Mesodermal cell (in vitro differentiated cells): ENCODE results near the gene RHBDF2.

Experiments
- H3K27ac ChIP-seq: 2 replicates; pipeline ENCODE4 v1.7.0; 2013; ENCODE audit warnings: mild to moderate bottlenecking, low read depth, low read length, moderate library complexity; ENCODE audit not compliant: severe bottlenecking
- H3K36me3 ChIP-seq: 2 replicates; pipeline ENCODE4 v1.7.1; 2013; ENCODE audit warnings: mild to moderate bottlenecking, low read length, moderate library complexity; ENCODE audit not compliant: control insufficient read depth, insufficient read depth
- H3K4me1 ChIP-seq: one replicate; pipeline ENCODE4 v1.7.1; 2013; ENCODE audit warnings: mild to moderate bottlenecking, low read length; ENCODE audit not compliant: insufficient read depth, control insufficient read depth, poor library complexity, severe bottlenecking
- H3K4me3 ChIP-seq: 2 replicates; pipeline ENCODE4 v1.7.0; 2013; ENCODE audit warnings: low read length, control low read depth, mild to moderate bottlenecking; ENCODE audit not compliant: insufficient read depth, poor library complexity, severe bottlenecking; ENCODE audit errors: extremely low read depth
- H3K9me3 ChIP-seq: 2 replicates; pipeline ENCODE4 v1.7.1; 2013; ENCODE audit warnings: mild to moderate bottlenecking, low read length, moderate library complexity; ENCODE audit not compliant: control insufficient read depth
- WGBS, 2 experiments: methylation state at CpG; one replicate each; pipeline ENCODE4 v1.1.5; 2013; ENCODE audit warnings: missing lambda C conversion rate in 2 of 2; ENCODE audit not compliant: insufficient coverage in 2 of 2; 5-methylcytosine and 5-hydroxymethylcytosine counted together

RHBDF2 gene

GRCh38 chr17:76475302-76475701 is 25.9 kb downstream of the RHBDF2 start:
- no peaks in the 10 kb centered on the region for H3K36me3 ChIP-seq
- no peaks in the 10 kb centered on the region for H3K9me3 ChIP-seq
- no peak overlapping the region for H3K27ac ChIP-seq
- WGBS, 2 experiments, result 92 to 96% methylated on average over 5 to 6 of the region's 6 CpGs
- no peaks in the 10 kb centered on the region for H3K4me1 ChIP-seq
- no peak overlapping the region for H3K4me3 ChIP-seq

- Histone ChIP-seq H3K9me3 (no peaks in the 10 kb centered on the region), H3K4me1 (no peaks in the 10 kb centered on the region), H3K27ac (no peak overlapping the region), H3K4me3 (no peak overlapping the region), H3K36me3 (no peaks in the 10 kb centered on the region)
- WGBS, 2 experiments, result 91 to 98% methylated on average over 10 to 15 of the region's 15 CpGs
Measured at GRCh38 chr17:76474894-76475293, 26.3 kb downstream of the RHBDF2 start.

DNA sequence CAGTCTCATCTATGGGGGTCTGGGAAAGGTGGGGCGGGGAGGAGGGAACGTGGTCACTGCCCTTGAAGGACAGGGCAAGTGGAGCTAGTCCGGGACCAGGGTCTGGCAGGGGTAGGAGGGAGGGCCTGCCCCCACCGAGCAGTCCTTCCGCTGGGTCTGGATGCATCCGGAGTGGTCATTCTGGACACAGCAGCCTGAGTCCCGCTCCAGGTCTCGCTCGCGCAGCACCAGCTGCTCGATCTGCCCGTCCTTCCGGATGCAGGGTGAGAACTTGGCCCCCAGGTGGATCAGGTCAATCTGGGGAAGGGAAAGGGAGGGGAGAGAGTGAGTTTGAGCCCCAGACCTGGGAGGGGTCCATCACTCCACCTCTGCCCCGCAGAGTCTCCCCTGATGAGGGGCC is 27.0 kb downstream of the RHBDF2 start:
- no peaks in the 10 kb centered on the region for H3K36me3 ChIP-seq
- H3K4me3 ChIP-seq, result no peak overlapping the region
- H3K27ac ChIP-seq, result no peak overlapping the region
- WGBS, 2 experiments, result 94 to 98% methylated on average over 13 to 14 of the region's 14 CpGs
- H3K4me1 ChIP-seq, result no peaks in the 10 kb centered on the region
- H3K9me3 ChIP-seq, result no peaks in the 10 kb centered on the region

GRCh38 chr17:76473541-76473985 is 27.7 kb downstream of the RHBDF2 start:
- no peaks in the 10 kb centered on the region for H3K4me1 ChIP-seq
- H3K36me3 ChIP-seq, result no peaks in the 10 kb centered on the region
- H3K27ac ChIP-seq, result no peak overlapping the region
- no peak overlapping the region for H3K4me3 ChIP-seq
- no peaks in the 10 kb centered on the region for H3K9me3 ChIP-seq
- 82 to 88% methylated on average over 16 to 17 of the region's 18 CpGs for WGBS, 2 experiments

DNA sequence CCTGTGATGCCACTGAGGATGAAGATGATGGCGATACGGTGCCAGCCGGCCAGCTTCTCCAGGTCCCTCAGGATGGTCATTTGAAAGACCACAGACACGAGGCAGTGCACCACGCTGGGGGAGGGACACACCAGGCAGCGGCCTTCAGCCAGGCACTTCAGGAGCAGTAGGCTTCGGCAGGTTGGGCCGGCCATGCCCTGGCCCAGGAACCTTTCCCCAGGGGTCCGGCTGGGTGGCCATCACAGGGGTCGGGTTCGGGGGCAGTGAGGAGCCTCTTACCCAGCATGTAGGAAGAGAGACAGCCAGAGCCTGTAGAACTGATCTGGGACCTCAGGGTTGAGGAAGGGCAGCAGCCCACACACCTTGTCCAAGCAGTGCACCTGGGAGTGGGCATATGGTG is 28.5 kb downstream of the RHBDF2 start:
- no peaks in the 10 kb centered on the region for H3K36me3 ChIP-seq
- H3K4me1 ChIP-seq, result peaks cover 2% of the 10 kb centered on the region
- no peaks in the 10 kb centered on the region for H3K9me3 ChIP-seq
- H3K27ac ChIP-seq, result no peak overlapping the region
- WGBS, 2 experiments, result 92 to 99% methylated on average over 8 to 11 of the region's 11 CpGs
- no peak overlapping the region for H3K4me3 ChIP-seq

- WGBS, 2 experiments, result 96% methylated on average over 15 of the region's 15 CpGs
- H3K27ac ChIP-seq, result no peak overlapping the region
- H3K4me1 ChIP-seq, result peaks cover 6% of the 10 kb centered on the region
- no peak overlapping the region for H3K4me3 ChIP-seq
- no peaks in the 10 kb centered on the region for H3K36me3 ChIP-seq
- H3K9me3 ChIP-seq, result no peaks in the 10 kb centered on the region
Measured at GRCh38 chr17:76472258-76472645, 29.0 kb downstream of the RHBDF2 start.

DNA sequence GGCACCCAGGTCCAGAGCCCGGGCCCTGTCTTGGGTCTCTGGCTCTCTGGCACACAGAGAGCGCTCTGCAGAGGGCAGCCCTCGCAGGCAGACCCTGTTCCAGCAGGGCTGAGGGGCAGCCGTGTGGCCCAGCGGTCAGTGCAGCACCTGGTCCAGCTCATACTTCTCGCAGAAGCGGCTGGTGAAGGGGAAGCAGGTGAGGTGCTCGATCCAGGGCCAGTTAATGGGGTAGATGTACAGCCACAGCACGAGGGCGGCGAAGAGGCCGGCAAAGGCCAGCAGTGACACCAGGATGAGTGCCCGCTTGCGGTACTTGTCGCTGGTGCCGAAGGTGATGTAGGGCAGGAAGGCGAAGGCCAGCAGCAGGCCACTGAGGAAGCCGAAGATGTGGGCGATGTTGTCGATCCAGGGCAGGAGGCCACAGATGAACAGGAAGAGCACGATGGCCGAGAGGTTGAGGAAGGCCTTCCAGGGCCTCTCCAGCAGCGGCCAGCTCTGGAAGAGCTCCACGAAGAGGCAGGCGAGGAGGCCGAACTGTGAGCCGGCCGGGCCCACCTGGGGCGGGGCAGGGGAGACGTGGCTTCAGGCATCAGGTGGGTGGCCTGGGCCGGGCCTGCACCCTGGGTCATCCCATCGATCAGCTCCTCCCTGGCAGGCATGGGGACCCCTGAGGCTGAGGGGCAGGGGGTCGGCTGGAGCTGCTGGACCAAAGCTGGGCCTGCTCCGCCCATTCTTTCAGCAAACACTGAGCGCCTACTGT is 29.5 kb downstream of the RHBDF2 start:
- H3K4me3 ChIP-seq, result no peak overlapping the region
- peaks cover 7% of the 10 kb centered on the region for H3K4me1 ChIP-seq
- H3K9me3 ChIP-seq, result no peaks in the 10 kb centered on the region
- WGBS, 2 experiments, result 95 to 96% methylated on average over 31 to 33 of the region's 35 CpGs
- no peaks in the 10 kb centered on the region for H3K36me3 ChIP-seq
- H3K27ac ChIP-seq, result no peak overlapping the region

DNA sequence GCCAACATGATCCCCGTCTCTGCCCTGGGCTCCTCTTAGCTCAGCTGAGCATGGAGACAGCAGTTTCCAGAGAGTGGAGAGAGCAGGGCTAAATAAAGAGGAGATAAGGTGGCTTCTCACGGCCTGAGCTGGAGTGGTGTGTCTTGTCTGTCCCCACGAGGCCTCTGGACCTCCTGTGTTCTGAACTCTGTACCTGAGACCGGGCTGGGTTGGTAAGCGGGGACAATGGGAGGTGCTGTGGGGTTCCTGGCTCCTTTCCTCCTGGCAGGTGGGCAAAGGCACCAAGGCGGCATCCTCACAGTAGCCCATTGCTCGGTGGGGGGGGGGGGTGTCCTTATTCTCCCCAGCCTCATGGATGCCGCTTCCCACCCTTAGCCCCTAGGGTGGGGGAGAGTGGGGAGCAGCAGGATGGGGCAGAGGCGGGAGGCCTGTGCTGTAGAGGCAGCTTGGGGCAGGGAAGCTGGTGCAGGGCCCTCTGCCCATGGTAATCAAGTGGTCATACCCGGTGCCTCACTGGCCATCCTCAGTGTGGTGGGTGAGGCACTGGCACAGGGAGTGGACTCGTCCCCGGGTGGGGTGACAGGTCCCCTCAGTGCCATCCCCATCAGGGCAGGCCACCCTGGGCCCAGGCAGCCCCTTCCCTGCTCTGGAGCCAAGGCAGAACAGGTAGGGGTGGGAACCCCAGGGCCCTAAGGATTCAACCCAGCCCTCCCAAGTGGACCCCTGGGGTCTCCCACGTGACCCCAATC is 31.1 kb downstream of the RHBDF2 start:
- Histone ChIP-seq H3K36me3 (no peaks in the 10 kb centered on the region), H3K9me3 (no peaks in the 10 kb centered on the region), H3K4me1 (peaks cover 7% of the 10 kb centered on the region), H3K4me3 (no peak overlapping the region), H3K27ac (no peak overlapping the region)
- WGBS, 2 experiments, result 89 to 97% methylated on average over 7 to 8 of the region's 13 CpGs

DNA sequence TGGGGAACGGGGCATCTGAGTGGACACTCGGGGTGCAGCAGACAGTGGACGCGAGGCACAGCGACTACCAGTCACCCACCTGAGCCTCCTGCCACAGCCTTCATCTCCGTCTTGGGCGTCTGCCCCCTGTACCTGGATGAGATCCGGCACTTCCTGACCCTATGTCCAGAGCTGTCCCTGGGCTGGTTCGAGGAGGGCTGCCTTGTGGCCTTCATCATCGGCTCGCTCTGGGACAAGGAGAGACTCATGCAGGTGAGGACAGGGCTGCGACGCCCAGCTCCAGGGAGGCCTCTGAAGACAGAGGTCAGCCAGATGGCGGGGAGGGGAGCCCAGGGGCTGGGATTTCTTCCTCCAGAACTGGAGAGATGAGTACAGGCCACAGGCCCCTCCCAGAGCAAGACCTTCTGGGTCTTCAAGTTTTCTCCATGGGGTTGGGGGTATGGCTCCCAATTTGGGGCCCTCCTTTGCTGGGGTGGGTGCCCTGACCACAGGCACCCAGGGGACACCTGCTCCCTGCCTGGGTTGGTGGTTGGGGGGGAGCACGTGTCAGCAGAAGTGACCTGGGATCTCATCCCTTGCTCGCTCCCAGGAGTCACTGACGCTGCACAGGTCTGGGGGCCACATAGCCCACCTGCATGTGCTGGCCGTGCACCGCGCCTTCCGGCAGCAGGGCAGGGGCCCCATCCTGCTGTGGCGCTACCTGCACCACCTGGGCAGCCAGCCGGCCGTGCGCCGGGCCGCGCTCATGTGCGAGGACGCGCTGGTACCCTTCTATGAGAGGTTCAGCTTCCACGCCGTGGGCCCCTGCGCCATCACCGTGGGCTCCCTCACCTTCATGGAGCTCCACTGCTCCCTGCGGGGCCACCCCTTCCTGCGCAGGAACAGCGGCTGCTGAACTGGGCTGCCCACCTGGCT is 31.9 kb downstream of the RHBDF2 start:
- Histone ChIP-seq H3K4me1 (peaks cover 7% of the 10 kb centered on the region), H3K36me3 (no peaks in the 10 kb centered on the region), H3K9me3 (no peaks in the 10 kb centered on the region), H3K27ac (no peak overlapping the region), H3K4me3 (no peak overlapping the region)
- WGBS, 2 experiments, result 96 to 97% methylated on average over 33 to 37 of the region's 38 CpGs

DNA sequence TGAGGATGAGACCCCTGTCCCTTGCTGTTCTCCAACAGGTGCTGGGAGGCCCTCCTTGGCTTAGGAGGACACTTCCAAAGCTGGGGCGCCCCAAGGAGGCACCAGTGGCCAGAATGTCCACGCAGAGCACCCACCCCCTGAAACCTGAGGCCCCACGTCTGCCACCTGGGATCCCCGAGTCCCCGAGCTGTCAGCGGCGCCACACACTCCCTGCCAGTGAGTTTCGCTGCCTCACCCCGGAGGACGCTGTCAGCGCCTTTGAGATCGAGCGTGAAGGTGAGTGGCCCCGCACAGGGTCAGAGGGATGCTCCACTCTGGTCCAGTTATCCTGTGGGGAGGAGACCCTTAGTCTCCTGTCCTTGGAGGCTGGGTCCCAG is 32.6 kb downstream of the RHBDF2 start:
- H3K27ac ChIP-seq, result no peak overlapping the region
- H3K36me3 ChIP-seq, result no peaks in the 10 kb centered on the region
- 96 to 98% methylated on average over 14 of the region's 14 CpGs for WGBS, 2 experiments
- no peak overlapping the region for H3K4me3 ChIP-seq
- no peaks in the 10 kb centered on the region for H3K9me3 ChIP-seq
- H3K4me1 ChIP-seq, result peaks cover 7% of the 10 kb centered on the region
